Chondrocyte (in vitro differentiated cells): Measurements from ENCODE around the gene SETD2. TPM values are rescaled to one million over a fixed set of nuclear protein-coding genes. Genes with fewer than 3 reads are reported as not detected.
A peak's percentile ranks its signal among the peaks of the same experiment; 100 is the strongest.

Experiments
- DNase-seq: peaks from one replicate; pipeline ENCODE4 v3.0.0; 2021; ENCODE audit warnings: mixed read lengths, low spot score
- H3K27ac Mint-ChIP-seq: one replicate; pipeline ENCODE4 v1.8.0; 2021; ENCODE audit warnings: mild to moderate bottlenecking, moderate library complexity, mixed read lengths; ENCODE audit not compliant: unreplicated experiment
- H3K27me3 Mint-ChIP-seq: 2 replicates; pipeline ENCODE4 v1.8.0; 2021; ENCODE audit warnings: low read depth, mixed read lengths
- H3K36me3 Mint-ChIP-seq: 2 replicates; pipeline ENCODE4 v1.8.0; 2021; ENCODE audit warnings: low read depth, mixed read lengths
- H3K4me1 Mint-ChIP-seq: 2 replicates; pipeline ENCODE4 v1.8.0; 2021; ENCODE audit warnings: low read depth, mild to moderate bottlenecking, mixed read lengths
- H3K4me3 Mint-ChIP-seq: one replicate; pipeline ENCODE4 v1.8.0; 2021; ENCODE audit warnings: mild to moderate bottlenecking, moderate library complexity, mixed read lengths; ENCODE audit not compliant: unreplicated experiment
- H3K9me3 Mint-ChIP-seq: 2 replicates; pipeline ENCODE4 v1.8.0; 2021; ENCODE audit warnings: low read depth, mixed read lengths
- total RNA-seq: library from RNA; stranded (reverse); gene quantifications from 3 replicates; pipeline ENCODE4 v1.2.1, GENCODE V29; 2021
- TF ChIP-seq, protein P1 (sequence below): fragments of 200-600 bp; sonication (generic); IDR thresholded peaks from 2 replicates; pipeline ENCODE4 v1.5.0; 2021; ENCODE audit warnings: antibody characterized with exemption, mild to moderate bottlenecking, moderate library complexity

The SETD2 gene
- total RNA-seq, 1 donor from 2014 or later = 37.3 TPM

DNA sequence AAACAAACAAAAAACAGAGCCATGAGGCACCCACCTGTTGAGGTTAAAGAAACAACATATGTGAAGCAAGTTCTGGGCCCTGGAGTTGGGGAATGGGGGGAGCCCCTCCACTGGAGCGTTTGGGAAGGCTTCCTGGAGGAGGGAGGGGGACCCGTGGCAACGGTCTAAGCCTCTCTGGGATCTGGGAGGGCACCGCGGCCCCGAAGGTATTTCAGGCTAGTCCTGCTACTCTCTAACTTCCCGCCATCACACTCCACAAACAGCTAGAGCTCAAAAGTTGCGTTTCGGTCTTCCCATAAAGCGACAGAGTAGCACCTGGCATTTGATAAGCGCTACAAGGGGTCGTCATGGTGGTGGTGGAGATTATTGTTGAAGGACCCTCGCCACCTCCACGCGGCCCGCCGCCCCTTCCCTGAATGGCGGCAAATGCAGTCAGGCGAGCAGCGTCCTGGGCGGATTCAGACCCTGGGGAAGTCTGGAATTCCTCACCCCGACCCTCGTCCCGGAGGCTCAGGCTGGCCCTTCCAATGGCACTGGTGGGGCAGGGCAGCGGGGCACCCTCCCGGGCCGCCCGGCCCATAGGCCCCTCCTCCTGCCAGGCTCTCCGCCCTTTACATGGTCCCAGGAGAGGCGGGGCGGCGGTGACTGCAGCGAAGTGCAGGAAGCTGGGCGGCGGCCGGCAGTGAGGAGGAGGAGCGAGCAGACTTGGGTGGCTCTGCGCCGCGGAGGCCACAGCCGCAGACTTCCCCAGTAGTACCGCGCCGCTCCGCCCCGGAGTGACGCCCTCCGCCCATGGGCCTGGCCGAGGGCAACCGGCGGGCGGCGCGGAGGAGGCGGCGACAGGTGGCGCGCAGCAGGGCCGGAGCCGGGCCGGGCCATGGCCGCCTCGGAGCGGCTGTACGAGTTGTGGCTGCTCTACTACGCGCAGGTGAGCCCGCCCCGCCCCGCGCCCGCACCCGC, 184.6 kb downstream of the SETD2 start, which contains the start of gene NBEAL2:
Gene NBEAL2 (plus strand): TSS at position 682 of the 960 bp plus-strand sequence. CDS start 196 bp downstream, at position 878.
- Mint-ChIP-seq H3K27me3 (no peaks in the 10 kb centered on the region), H3K27ac (peak within 1 kb of the TSS; percentile 45), H3K9me3 (no peaks in the 10 kb centered on the region), H3K4me3 (peak within 1 kb of the TSS; percentile 82), H3K36me3 (no peaks in the 10 kb centered on the region), H3K4me1 (peaks cover 42% of the 10 kb centered on the region)
- TF ChIP-seq, protein P1, sequence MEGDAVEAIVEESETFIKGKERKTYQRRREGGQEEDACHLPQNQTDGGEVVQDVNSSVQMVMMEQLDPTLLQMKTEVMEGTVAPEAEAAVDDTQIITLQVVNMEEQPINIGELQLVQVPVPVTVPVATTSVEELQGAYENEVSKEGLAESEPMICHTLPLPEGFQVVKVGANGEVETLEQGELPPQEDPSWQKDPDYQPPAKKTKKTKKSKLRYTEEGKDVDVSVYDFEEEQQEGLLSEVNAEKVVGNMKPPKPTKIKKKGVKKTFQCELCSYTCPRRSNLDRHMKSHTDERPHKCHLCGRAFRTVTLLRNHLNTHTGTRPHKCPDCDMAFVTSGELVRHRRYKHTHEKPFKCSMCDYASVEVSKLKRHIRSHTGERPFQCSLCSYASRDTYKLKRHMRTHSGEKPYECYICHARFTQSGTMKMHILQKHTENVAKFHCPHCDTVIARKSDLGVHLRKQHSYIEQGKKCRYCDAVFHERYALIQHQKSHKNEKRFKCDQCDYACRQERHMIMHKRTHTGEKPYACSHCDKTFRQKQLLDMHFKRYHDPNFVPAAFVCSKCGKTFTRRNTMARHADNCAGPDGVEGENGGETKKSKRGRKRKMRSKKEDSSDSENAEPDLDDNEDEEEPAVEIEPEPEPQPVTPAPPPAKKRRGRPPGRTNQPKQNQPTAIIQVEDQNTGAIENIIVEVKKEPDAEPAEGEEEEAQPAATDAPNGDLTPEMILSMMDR = peak; percentile 25
- DNase-seq = peak; percentile 99

DNA sequence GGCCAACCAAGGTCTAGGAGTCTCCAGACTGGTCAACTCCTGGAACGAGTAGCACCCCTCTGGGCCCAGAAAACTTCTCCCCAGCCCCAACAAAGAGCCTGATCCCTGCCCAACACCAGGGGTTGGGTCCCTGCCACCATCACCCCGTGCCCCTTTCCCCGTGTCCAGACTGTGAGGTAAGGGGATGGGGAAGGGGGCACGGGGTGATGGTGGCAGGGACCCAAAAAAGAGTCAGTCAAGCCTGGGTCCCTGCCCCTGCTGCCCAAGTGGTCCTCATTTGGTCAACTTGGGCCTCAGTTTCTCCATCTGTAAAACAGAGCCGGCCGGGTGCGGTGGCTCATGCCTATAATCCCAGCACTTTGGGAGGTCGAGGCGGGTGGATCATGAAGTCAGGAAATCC, 185.5 kb downstream of the SETD2 start:
- Mint-ChIP-seq H3K36me3 (no peaks in the 10 kb centered on the region), H3K4me3 (peak overlapping the region; percentile 82), H3K4me1 (peaks cover 48% of the 10 kb centered on the region), H3K9me3 (no peaks in the 10 kb centered on the region), H3K27me3 (no peaks in the 10 kb centered on the region), H3K27ac (peak overlapping the region; percentile 36)
- TF ChIP-seq, protein P1 = no peak
- peak; percentile 68 for DNase-seq

DNA sequence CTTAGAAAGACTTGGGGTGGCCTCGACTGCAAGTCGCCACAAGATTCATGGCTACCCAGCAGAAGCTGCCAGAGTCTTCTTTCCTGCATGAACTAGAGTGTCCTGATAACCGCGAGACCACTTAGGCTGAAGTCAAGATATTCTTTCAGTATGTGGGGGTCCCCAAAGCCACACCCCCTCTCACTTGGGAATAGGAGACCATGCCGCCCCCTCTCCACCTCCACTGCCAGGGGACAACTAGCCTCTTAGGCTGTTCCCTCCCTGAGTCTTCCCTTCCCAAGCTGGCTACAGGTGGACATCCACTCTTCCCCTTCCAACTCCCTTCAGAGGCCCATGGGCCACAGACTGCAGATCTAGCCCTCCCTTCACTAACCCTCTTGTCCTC, 186.1 kb downstream of the SETD2 start:
- no peaks in the 10 kb centered on the region for H3K9me3 Mint-ChIP-seq
- TF ChIP-seq, protein P1 = no peak
- no peaks in the 10 kb centered on the region for H3K36me3 Mint-ChIP-seq
- peak overlapping the region; percentile 86 for H3K27ac Mint-ChIP-seq
- H3K27me3 Mint-ChIP-seq = no peaks in the 10 kb centered on the region
- DNase-seq = peak; percentile 44
- H3K4me1 Mint-ChIP-seq = peaks cover 48% of the 10 kb centered on the region
- H3K4me3 Mint-ChIP-seq = peak overlapping the region; percentile 40

DNA sequence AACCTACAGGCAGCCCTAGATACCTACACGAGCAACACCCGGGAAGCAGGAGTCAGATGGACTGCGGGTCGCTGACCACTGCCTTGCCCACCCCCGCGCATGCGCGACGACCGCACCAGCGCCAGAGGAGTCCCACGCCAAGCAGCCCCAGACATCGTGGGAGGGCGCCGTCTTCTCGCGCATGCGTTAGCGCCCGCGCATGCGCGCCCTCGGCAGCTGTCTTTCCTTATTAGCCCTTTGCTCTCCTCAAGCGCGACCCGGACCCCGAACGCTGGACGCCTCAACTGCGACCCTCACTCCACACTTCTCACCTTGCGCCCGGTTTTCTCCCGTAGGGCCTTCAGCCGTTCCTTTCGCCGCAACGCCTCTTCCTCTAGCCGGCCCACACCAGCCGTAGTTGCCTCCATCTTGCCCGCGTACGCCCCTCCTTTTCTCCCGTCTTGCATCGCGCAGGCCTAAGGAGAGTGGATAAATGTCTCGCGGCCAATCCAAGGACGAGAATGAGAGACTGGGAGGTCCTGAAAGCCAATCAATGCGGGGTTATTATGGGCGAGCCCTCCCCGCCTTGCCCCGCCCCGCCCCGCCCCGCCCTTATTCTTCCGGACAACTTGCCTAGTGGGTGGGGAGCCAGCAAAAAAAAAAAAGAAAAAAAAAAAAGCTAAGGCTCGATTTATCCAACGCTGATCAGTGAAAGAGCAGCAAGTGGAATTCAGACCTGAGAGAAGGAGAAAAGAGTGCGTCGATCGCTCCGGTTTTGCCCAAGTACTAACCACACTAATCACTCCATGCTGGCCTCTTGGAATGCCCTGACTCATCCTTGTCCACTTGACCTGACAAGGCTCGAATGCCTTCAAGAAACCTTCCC, 187.4 kb downstream of the SETD2 start, which contains the start of gene CCDC12:
Gene CCDC12 (minus strand): TSS at position 420 of the 865 bp plus-strand sequence. CDS start 13 bp downstream, at position 407.
- Mint-ChIP-seq H3K27ac (peak within 1 kb of the TSS; percentile 99), H3K4me1 (peaks cover 58% of the 10 kb centered on the region), H3K36me3 (no peaks in the 10 kb centered on the region), H3K27me3 (no peaks in the 10 kb centered on the region), H3K9me3 (no peaks in the 10 kb centered on the region), H3K4me3 (peak within 1 kb of the TSS; percentile 90)
- TF ChIP-seq, protein P1 = no peak
- DNase-seq = peak; percentile 97
